ENCODE data around the gene ARL3.
"Not testable (repeated sequence)": the region's sequence is repeated elsewhere in the genome, so short reads cannot be mapped to it uniquely, and the experiment has no call there.

GRCh38 chr10:102742313-102742712 lies 28.1 kb upstream of the ARL3 start:
- TF ChIP-seq PPARA (CRISPR knock-in tag; IDR thresholded peaks at IDR 0.05; ENCODE audit: borderline replicate concordance); CREB5 (CRISPR knock-in tag; IDR thresholded peaks at IDR 0.05; ENCODE audit: low read depth); ZFP3 (CRISPR knock-in tag; IDR thresholded peaks at IDR 0.05); ZNF70 (CRISPR knock-in tag; IDR thresholded peaks at IDR 0.05); TSHZ2 (CRISPR knock-in tag; IDR thresholded peaks at IDR 0.05); PATZ1 (CRISPR knock-in tag; IDR thresholded peaks at IDR 0.05; ENCODE audit: borderline replicate concordance); ZC3H10 (CRISPR knock-in tag; IDR thresholded peaks at IDR 0.05); ARNTL (CRISPR knock-in tag; IDR thresholded peaks at IDR 0.05; ENCODE audit: borderline replicate concordance, low read depth); SNAI2 (CRISPR knock-in tag; IDR thresholded peaks at IDR 0.05); OSR1 (CRISPR knock-in tag; IDR thresholded peaks at IDR 0.05); GLIS3 (CRISPR knock-in tag; IDR thresholded peaks at IDR 0.05); POU6F1 (CRISPR knock-in tag; IDR thresholded peaks at IDR 0.05; ENCODE audit: borderline replicate concordance, low read depth); ESRRG (CRISPR knock-in tag; IDR thresholded peaks at IDR 0.05): not testable (repeated sequence)

Data from SK-N-SH treated with all-trans-retinoic acid at 6 μM for 48 hours (cell line).